ENCODE results near the gene DDX39A.

The DDX39A gene

DNA sequence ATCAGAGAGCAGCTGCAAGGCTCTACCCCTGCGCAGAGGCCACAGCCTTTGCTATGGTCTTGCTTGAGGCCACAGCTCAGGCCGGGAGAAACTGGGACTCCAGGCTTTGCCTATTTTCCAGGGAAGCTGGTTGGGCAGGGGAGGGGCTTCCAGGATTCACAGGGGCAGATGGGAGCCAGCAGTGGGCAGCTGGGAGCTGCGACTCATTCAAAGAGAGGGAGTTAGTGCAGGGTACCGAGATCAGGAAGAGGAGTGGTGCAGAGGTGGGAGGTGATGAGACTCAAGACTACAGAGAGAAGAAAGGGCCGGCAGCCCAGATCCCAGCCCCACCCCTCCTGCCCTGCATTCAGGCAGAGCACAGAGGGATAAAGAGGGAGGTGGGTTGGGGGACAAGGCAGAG is 25.8 kb downstream of the DDX39A start:
- Histone ChIP-seq H3K4me1 (ENCODE audit: control insufficient read depth in 1 of 2, insufficient read depth in 2 of 2, low read length in 2 of 2) (no peaks in the 10 kb centered on the region), H4K91ac (ENCODE audit: low read depth, low read length) (no peak overlapping the region), H3K14ac (ENCODE audit: low read length) (no peak overlapping the region), H3K27me3 (ENCODE audit: insufficient read depth, low read length) (no peaks in the 10 kb centered on the region), H4K8ac (ENCODE audit: low read depth, low read length) (no peak overlapping the region), H2BK12ac (ENCODE audit: low read length) (no peak overlapping the region), H3K79me1 (ENCODE audit: low read length) (no peaks in the 10 kb centered on the region), H3K9ac (ENCODE audit: low read length) (no peak overlapping the region), H3K4ac (ENCODE audit: low read depth, low read length) (no peak overlapping the region), H2BK120ac (ENCODE audit: insufficient read depth, low read length, poor library complexity) (no peak overlapping the region), H3K23ac (ENCODE audit: low read length) (no peak overlapping the region), H2AK5ac (ENCODE audit: low read length) (no peak overlapping the region), H3K4me3 (ENCODE audit: low read depth, low read length) (no peak overlapping the region), H2BK5ac (ENCODE audit: low read depth, low read length, poor library complexity) (no peak overlapping the region), H3K36me3 (ENCODE audit: control insufficient read depth in 1 of 2, insufficient read depth in 2 of 2, low read length in 2 of 2) (no peaks in the 10 kb centered on the region), H3K27ac (ENCODE audit: low read depth, low read length) (no peak overlapping the region), H4K12ac (ENCODE audit: low read depth, low read length) (no peak overlapping the region), H3K4me2 (ENCODE audit: low read length) (no peak overlapping the region), H3K9me3 (ENCODE audit: insufficient read depth, low read depth, low read length) (peaks cover 2% of the 10 kb centered on the region), H3K18ac (ENCODE audit: low read length) (no peak overlapping the region), H2AFZ (ENCODE audit: insufficient read depth, low read length, poor library complexity) (no peak overlapping the region), H3K79me2 (ENCODE audit: control insufficient read depth, insufficient read depth, low read length, poor library complexity) (no peaks in the 10 kb centered on the region)
- WGBS (ENCODE audit: extremely low coverage, insufficient coverage, insufficient read length) = no CpG with 5 or more reads among the region's 5 CpGs
- no peak for DNase-seq

DNA sequence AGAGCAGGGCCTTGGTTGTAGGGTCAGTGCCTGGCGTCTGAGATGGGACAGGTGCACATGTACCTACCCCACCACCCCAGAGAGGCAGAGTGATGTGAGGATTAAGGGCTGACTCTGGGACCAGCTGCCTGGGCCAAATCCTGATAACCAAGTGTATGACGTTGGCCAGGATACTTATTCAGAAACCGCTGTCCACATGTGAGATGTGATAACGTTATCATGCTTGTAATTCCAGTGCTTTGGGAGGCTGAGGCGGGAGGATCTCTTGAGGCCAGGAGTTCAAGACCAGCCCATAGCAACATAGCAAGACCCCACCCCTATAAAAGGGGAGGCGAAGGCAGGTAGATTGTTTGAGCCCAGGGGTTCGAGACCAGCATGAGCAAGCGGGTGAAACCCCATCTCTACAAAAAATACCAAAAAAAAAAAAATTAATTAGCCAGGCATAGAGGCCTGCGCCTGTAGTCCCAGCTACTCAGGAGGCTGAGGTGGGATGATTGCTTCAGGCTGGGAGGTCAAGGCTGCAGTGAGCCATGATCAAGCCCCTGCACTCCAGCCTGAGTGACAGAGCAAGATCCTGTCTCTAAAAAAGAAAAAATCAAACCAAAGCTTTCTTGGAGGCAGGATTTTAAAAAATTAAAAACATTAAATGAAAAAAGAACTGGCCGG is 27.9 kb downstream of the DDX39A start:
- H4K12ac ChIP-seq (ENCODE audit: low read depth, low read length) = no peak overlapping the region
- no CpG with 5 or more reads among the region's 10 CpGs for WGBS (ENCODE audit: extremely low coverage, insufficient coverage, insufficient read length)
- no peaks in the 10 kb centered on the region for H3K9me3 ChIP-seq (ENCODE audit: insufficient read depth, low read depth, low read length)
- no peak overlapping the region for H3K27ac ChIP-seq (ENCODE audit: low read depth, low read length)
- no peaks in the 10 kb centered on the region for H3K36me3 ChIP-seq (ENCODE audit: control insufficient read depth in 1 of 2, insufficient read depth in 2 of 2, low read length in 2 of 2)
- no peak overlapping the region for H3K23ac ChIP-seq (ENCODE audit: low read length)
- H2BK5ac ChIP-seq (ENCODE audit: low read depth, low read length, poor library complexity) = no peak overlapping the region
- H3K79me2 ChIP-seq (ENCODE audit: control insufficient read depth, insufficient read depth, low read length, poor library complexity) = no peaks in the 10 kb centered on the region
- no peak overlapping the region for H3K9ac ChIP-seq (ENCODE audit: low read length)
- no peak overlapping the region for H2BK120ac ChIP-seq (ENCODE audit: insufficient read depth, low read length, poor library complexity)
- no peak overlapping the region for H4K8ac ChIP-seq (ENCODE audit: low read depth, low read length)
- H3K79me1 ChIP-seq (ENCODE audit: low read length) = no peaks in the 10 kb centered on the region
- H3K4me3 ChIP-seq (ENCODE audit: low read depth, low read length) = no peak overlapping the region
- DNase-seq = no peak
- no peaks in the 10 kb centered on the region for H3K27me3 ChIP-seq (ENCODE audit: insufficient read depth, low read length)
- H3K14ac ChIP-seq (ENCODE audit: low read length) = no peak overlapping the region
- H3K18ac ChIP-seq (ENCODE audit: low read length) = no peak overlapping the region
- H4K91ac ChIP-seq (ENCODE audit: low read depth, low read length) = no peak overlapping the region
- H3K4ac ChIP-seq (ENCODE audit: low read depth, low read length) = no peak overlapping the region
- H2BK12ac ChIP-seq (ENCODE audit: low read length) = no peak overlapping the region
- no peak overlapping the region for H2AK5ac ChIP-seq (ENCODE audit: low read length)
- no peaks in the 10 kb centered on the region for H3K4me1 ChIP-seq (ENCODE audit: control insufficient read depth in 1 of 2, insufficient read depth in 2 of 2, low read length in 2 of 2)
- H3K4me2 ChIP-seq (ENCODE audit: low read length) = no peak overlapping the region
- H2AFZ ChIP-seq (ENCODE audit: insufficient read depth, low read length, poor library complexity) = no peak overlapping the region

DNA sequence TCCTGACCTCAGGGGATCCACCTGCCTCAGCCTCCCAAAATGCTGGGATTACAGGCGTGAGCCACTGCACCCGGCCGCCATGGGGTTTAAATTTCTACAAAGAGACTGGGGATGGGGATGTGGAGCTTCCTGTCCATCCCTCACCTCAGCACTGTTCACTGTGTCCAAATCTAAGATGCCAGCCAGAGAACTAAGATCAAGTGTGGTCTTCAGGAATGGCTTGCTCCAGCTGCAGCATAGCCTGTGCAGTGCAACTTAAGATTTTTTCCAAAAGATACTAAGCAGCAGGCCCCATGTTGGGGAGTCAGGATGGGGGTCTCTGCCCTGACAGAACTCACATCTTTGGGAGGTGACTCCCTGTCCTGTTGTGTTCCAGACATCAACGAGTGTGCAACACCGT is 28.6 kb downstream of the DDX39A start:
- WGBS (ENCODE audit: extremely low coverage, insufficient coverage, insufficient read length) = no CpG with 5 or more reads among the region's 5 CpGs
- Histone ChIP-seq H3K4me2 (ENCODE audit: low read length) (no peak overlapping the region), H3K9ac (ENCODE audit: low read length) (no peak overlapping the region), H2BK12ac (ENCODE audit: low read length) (no peak overlapping the region), H2BK5ac (ENCODE audit: low read depth, low read length, poor library complexity) (no peak overlapping the region), H3K4ac (ENCODE audit: low read depth, low read length) (no peak overlapping the region), H4K12ac (ENCODE audit: low read depth, low read length) (no peak overlapping the region), H3K36me3 (ENCODE audit: control insufficient read depth in 1 of 2, insufficient read depth in 2 of 2, low read length in 2 of 2) (no peaks in the 10 kb centered on the region), H3K14ac (ENCODE audit: low read length) (no peak overlapping the region), H3K9me3 (ENCODE audit: insufficient read depth, low read depth, low read length) (no peaks in the 10 kb centered on the region), H4K8ac (ENCODE audit: low read depth, low read length) (no peak overlapping the region), H3K18ac (ENCODE audit: low read length) (no peak overlapping the region), H3K27ac (ENCODE audit: low read depth, low read length) (no peak overlapping the region), H3K23ac (ENCODE audit: low read length) (no peak overlapping the region), H3K4me3 (ENCODE audit: low read depth, low read length) (no peak overlapping the region), H2AFZ (ENCODE audit: insufficient read depth, low read length, poor library complexity) (no peak overlapping the region), H2AK5ac (ENCODE audit: low read length) (no peak overlapping the region), H3K27me3 (ENCODE audit: insufficient read depth, low read length) (no peaks in the 10 kb centered on the region), H3K4me1 (ENCODE audit: control insufficient read depth in 1 of 2, insufficient read depth in 2 of 2, low read length in 2 of 2) (no peaks in the 10 kb centered on the region), H2BK120ac (ENCODE audit: insufficient read depth, low read length, poor library complexity) (no peak overlapping the region), H3K79me1 (ENCODE audit: low read length) (no peaks in the 10 kb centered on the region), H3K79me2 (ENCODE audit: control insufficient read depth, insufficient read depth, low read length, poor library complexity) (no peaks in the 10 kb centered on the region), H4K91ac (ENCODE audit: low read depth, low read length) (no peak overlapping the region)
- DNase-seq = no peak

DNA sequence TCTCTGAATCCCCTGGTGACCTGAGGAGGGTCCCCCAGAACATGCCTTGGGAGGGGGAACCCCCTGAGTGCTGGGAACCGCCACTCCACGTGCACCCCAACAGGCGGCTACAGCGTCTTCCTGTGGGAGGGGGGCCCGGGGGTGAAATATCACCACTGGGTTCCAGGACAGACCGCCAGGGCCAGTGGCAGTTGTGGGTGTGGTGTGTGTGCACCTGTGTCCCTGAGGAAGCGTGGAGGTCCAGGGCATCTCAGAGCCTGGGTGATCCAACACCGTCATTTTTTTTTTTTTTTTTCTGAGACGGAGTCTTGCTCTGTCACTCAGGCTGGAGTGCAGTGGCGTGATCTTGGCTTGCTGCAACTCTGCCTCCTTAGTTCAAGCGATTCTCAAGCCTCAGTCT is 33.6 kb downstream of the DDX39A start:
- no peak overlapping the region for H4K91ac ChIP-seq (ENCODE audit: low read depth, low read length)
- H2BK5ac ChIP-seq (ENCODE audit: low read depth, low read length, poor library complexity) = no peak overlapping the region
- no peak overlapping the region for H3K4me3 ChIP-seq (ENCODE audit: low read depth, low read length)
- H3K79me2 ChIP-seq (ENCODE audit: control insufficient read depth, insufficient read depth, low read length, poor library complexity) = no peaks in the 10 kb centered on the region
- WGBS (ENCODE audit: extremely low coverage, insufficient coverage, insufficient read length) = no CpG with 5 or more reads among the region's 11 CpGs
- no peak overlapping the region for H4K12ac ChIP-seq (ENCODE audit: low read depth, low read length)
- H2AFZ ChIP-seq (ENCODE audit: insufficient read depth, low read length, poor library complexity) = no peak overlapping the region
- no peak overlapping the region for H2BK120ac ChIP-seq (ENCODE audit: insufficient read depth, low read length, poor library complexity)
- H4K8ac ChIP-seq (ENCODE audit: low read depth, low read length) = no peak overlapping the region
- H3K9ac ChIP-seq (ENCODE audit: low read length) = no peak overlapping the region
- peaks cover 21% of the 10 kb centered on the region in 2 experiments for H3K4me1 ChIP-seq (ENCODE audit: control insufficient read depth in 1 of 2, insufficient read depth in 2 of 2, low read length in 2 of 2)
- no peak overlapping the region for H2BK12ac ChIP-seq (ENCODE audit: low read length)
- H3K27ac ChIP-seq (ENCODE audit: low read depth, low read length) = no peak overlapping the region
- peaks cover 15% of the 10 kb centered on the region for H3K79me1 ChIP-seq (ENCODE audit: low read length)
- H3K9me3 ChIP-seq (ENCODE audit: insufficient read depth, low read depth, low read length) = no peaks in the 10 kb centered on the region
- no peak overlapping the region for H3K4ac ChIP-seq (ENCODE audit: low read depth, low read length)
- H3K14ac ChIP-seq (ENCODE audit: low read length) = no peak overlapping the region
- no peak for DNase-seq
- H3K4me2 ChIP-seq (ENCODE audit: low read length) = no peak overlapping the region
- H3K27me3 ChIP-seq (ENCODE audit: insufficient read depth, low read length) = no peaks in the 10 kb centered on the region
- H3K18ac ChIP-seq (ENCODE audit: low read length) = no peak overlapping the region
- no peaks in the 10 kb centered on the region for H3K36me3 ChIP-seq (ENCODE audit: control insufficient read depth in 1 of 2, insufficient read depth in 2 of 2, low read length in 2 of 2)
- H3K23ac ChIP-seq (ENCODE audit: low read length) = no peak overlapping the region
- no peak overlapping the region for H2AK5ac ChIP-seq (ENCODE audit: low read length)

Data from trophoblast cell (in vitro differentiated cells and primary cell).